EH (cell line): ENCODE results near the gene TTYH2.

Experiments
- DNase-seq: peaks from one replicate; pipeline ENCODE4 v3.0.0-alpha.2; 2015; ENCODE audit warnings: low read depth

TTYH2 gene

GRCh38 chr17:74295625-74296547 is 82.5 kb downstream of the TTYH2 start:
- DNase-seq, result no peak

DNA sequence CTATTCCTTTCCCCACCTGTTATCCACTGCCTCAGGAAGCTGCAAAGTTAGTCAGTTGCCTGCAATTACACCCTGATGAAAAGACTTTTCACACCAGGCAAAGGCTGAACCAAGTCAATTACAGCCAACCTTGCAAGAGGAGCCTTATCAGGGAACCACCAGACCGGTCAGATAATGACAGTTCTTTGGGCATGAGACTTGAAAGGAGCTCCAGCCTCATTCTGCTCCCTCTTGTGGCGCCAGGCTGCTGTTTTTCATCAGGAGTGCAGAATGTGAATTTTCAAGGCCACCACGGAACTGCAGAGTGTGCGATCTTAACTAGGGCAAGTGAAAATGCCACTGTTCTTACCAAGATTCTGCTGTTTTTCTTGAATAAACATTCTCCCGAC is 83.2 kb downstream of the TTYH2 start:
- DNase-seq, result peak; percentile 2

DNA sequence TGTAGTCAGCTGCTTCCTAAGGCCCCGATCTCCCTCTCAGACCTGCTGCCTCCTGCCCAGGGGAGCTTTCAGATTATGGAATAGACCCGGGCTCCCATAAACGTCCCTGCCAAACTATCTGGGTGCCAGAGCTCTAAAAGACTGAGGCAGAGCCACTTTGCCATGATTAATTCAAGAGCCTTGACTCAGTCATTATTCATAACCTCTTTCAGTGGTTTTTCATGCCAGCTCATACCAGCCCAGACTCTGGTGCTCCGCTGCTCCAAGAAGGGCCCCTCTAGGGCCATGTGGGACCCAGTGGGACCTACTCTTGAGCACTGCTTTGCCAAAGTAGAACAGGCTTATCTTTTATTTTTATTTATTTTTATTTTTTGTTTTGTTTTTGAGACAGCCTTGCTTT is 84.6 kb downstream of the TTYH2 start:
- DNase-seq, result no peak

GRCh38 chr17:74298778-74299177 is 85.4 kb downstream of the TTYH2 start:
- DNase-seq, result no peak

DNA sequence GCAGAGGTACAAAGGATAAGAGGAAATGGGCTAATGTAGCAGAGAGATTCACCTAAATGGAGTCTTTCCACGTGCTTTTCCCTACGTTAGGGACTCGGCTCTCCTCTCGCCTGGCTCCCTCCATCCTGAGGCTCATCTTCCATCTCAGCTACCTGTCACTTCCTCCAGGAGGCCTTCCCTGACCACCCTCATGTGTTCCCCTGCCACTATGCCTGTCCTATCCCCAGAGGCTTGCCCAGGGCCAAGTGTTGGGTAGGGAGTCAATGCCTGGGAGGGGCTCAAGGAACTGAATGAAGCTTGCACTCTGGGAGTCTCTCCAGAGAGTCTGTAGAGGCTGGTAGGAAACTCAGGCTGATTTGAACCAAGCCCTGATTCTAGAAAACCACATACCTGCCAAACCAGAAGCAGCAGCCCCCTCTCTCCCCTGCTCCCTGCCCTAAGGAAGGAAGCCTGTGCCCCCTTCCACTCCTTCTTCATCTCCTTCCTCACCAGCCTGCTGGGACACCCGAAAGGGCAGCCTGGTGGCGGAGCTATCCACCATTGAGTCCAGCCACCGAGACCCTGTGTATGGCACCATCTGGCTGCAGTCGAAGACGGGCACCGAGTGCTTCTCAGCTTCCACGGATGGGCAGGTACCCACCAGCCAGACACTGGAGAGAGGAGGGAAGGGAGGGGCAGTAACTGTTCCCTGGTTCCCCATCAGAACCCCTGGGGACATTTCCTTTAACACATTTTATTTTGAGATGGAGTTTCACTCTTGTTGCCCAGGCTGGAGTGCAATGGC is 86.0 kb downstream of the TTYH2 start:
- DNase-seq, result no peak

DNA sequence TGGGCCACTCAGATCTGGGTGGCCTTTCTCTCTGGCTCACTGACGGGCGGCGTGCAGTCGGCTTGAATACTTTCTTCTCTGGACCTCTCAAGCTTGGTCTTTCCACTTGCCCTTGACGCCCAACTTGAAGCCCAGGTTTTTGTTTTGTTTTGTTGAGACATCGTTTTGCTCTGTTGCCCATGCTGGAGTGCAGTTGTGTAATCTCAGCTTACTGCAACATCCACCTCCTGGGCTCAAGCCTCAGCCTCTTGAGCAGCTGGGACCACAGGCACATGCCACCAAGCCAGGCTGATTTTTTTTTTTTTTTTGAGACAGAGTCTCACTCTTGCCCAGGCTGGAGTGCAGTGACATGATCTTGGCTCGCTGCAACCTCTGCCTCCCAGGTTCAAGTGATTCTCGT is 89.9 kb downstream of the TTYH2 start:
- DNase-seq, result no peak

DNA sequence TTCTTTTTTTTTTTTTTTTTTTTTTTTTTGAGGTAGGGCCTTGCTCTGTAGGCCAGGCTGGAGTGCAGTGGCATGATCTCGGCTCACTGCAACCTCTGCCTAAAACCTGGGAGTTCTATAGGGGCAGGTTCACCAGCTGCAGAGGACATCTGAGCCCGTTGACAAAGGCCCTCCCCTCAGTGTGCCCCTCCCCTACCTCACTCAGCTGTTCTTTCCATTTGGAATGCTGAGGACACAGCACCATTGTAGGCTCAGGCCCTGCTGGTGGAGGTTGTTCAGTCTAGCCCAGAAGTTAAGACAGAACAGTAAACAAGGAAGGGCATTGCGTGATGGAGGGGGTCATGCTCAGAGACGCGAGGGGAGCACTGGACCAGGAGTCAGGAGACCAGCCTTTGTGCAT is 90.8 kb downstream of the TTYH2 start:
- DNase-seq, result no peak

- DNase-seq, result no peak
These were observed 92.7 kb downstream of the TTYH2 start for GRCh38 chr17:74305865-74306654.

DNA sequence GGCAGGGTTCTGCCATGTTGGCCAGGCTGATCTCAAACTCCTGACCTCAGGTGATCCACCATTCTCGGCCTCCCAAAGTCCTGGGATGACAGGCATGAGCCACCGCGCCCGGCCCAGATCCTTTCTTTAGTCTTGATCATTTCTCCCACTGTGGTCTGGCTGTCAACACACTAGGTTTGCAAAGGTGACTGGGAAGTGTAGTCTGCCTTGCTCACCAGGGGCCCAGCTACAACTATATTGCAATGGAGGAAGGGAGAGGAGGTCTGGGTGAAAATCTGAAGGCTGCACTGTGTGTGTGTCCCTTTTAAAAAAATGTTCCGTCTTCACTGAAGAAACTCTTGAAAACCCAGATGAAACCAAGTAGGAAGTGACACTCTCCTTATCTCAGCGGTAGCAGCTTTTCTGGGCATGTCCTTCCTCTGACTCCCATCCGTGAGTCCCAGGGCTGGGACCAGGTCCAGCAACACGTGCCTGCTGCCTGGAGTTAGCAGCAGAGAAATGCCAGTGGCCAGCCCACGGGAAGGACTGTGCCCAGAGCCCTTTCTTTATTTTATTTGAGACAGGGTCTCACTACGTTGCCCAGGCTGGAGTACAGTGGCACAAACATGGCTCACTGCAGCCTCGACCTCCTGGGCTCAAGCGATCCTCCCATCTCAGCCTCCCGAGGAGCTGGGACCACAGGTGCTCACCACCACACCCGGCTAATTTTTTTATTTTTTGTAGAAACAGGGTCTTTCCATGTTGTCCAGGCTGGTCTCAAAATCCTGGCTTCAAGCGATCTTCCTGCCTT is 94.8 kb downstream of the TTYH2 start:
- no peak for DNase-seq

DNA sequence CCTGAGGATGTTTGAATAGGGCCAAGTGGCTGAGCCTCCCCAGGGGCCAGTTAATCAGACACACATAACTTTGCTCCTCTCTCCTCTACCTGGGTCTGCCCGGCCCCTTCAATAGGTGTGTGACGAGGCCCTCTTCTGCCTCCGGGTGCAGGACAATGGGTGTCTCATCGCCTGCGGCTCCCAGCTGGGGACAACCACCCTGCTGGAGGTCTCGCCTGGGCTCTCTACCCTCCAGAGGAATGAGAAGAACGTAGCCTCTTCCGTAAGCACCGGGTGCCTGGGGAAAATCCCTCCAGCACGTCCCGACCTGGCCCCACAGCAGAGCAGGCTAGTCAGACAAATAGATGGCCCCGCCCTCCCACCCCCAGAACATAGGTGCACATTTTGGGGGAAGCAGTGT is 96.5 kb downstream of the TTYH2 start:
- DNase-seq, result no peak
